H1 (cell line): ENCODE results near the gene GPX4. TPM values are rescaled to one million over a fixed set of nuclear protein-coding genes. Genes with fewer than 3 reads are reported as not detected.

Experiments
- CTCF ChIA-PET: fragments of 300-600 bp; sonication (Branson Sonifier 250); formaldehyde crosslinking; loops from one replicate; lab custom pipeline; 2021; ENCODE audit not compliant: partially characterized antibody; lab: Charles Lee
- POLR2A ChIA-PET: fragments of 300-600 bp; sonication (Branson Sonifier 250); formaldehyde crosslinking; loops from one replicate; lab custom pipeline; 2021; ENCODE audit warnings: inconsistent platforms; ENCODE audit not compliant: partially characterized antibody; lab: Charles Lee
- DNase-seq, 2 experiments: peaks; one replicate each; pipeline versions ENCODE4 v3.0.0 to v3.0.0-alpha.2; 2010 to 2022; ENCODE audit warnings: low spot score in 2 of 2, low read depth in 1 of 2, mixed read lengths in 1 of 2
- FAIRE-seq: peaks from 2 replicates; lab custom pipeline; 2011; peaks lifted over from hg19 to GRCh38; lab: Jason Lieb, UNC
- H2AFZ ChIP-seq: 2 replicates; pipeline ENCODE4 v1.8.1; 2012; ENCODE audit warnings: low read length, inconsistent platforms
- H2AK5ac ChIP-seq: 2 replicates; pipeline ENCODE4 v1.6.1; 2013; ENCODE audit warnings: low read depth, low read length
- H2BK120ac ChIP-seq: replicated peaks from 2 replicates; pipeline ENCODE3; 2013; ENCODE audit warnings: low read depth, low read length, inconsistent platforms
- H2BK12ac ChIP-seq: 2 replicates; pipeline ENCODE4 v1.6.1; 2013; ENCODE audit warnings: low read depth, low read length
- H2BK15ac ChIP-seq: 2 replicates; pipeline ENCODE4 v1.6.1; 2013; ENCODE audit warnings: low read length
- H2BK20ac ChIP-seq: 2 replicates; pipeline ENCODE4 v1.6.1; 2013; ENCODE audit warnings: low read length
- H2BK5ac ChIP-seq: 2 replicates; pipeline ENCODE4 v1.6.1; 2013; ENCODE audit warnings: low read depth, low read length
- H3K14ac ChIP-seq: 2 replicates; pipeline ENCODE4 v1.6.1; 2013; ENCODE audit warnings: inconsistent platforms; ENCODE audit not compliant: insufficient read length
- H3K18ac ChIP-seq: 2 replicates; pipeline ENCODE4 v1.6.1; 2013; ENCODE audit warnings: low read length; ENCODE audit errors: extremely low read depth
- H3K23ac ChIP-seq: 2 replicates; pipeline ENCODE4 v1.6.1; 2013; ENCODE audit warnings: inconsistent platforms; ENCODE audit not compliant: insufficient read length
- H3K23me2 ChIP-seq: 2 replicates; pipeline ENCODE4 v1.6.1; 2013; ENCODE audit warnings: low read depth, low read length
- H3K27ac ChIP-seq: 2 replicates; pipeline ENCODE4 v1.6.1; 2011; ENCODE audit warnings: low read depth, low read length, inconsistent platforms
- H3K27me3 ChIP-seq, 4 experiments: replicated peaks in 1 of 4; 1 replicate in 1 of 4; 2 replicates in 3 of 4; pipeline versions ENCODE4 v1.6.1 to v1.8.1; 2011 to 2013; ENCODE audit warnings: low read length in 3 of 4, mild to moderate bottlenecking in 3 of 4, inconsistent platforms in 2 of 4, mixed read lengths in 2 of 4, moderate library complexity in 1 of 4; ENCODE audit not compliant: control insufficient read depth in 3 of 4, insufficient read depth in 3 of 4; ENCODE audit errors: extremely low read depth in 1 of 4
- H3K36me3 ChIP-seq, 4 experiments: 2 replicates each; pipeline versions ENCODE4 v1.6.1 to v1.8.1; 2011 to 2013; ENCODE audit warnings: mild to moderate bottlenecking in 4 of 4, low read length in 3 of 4, moderate library complexity in 2 of 4, control low read depth in 1 of 4, inconsistent platforms in 1 of 4; ENCODE audit not compliant: insufficient read depth in 4 of 4, control insufficient read depth in 2 of 4
- H3K4ac ChIP-seq: replicated peaks from 2 replicates; pipeline ENCODE3; 2013; ENCODE audit warnings: low read length, low read depth, mixed read lengths, inconsistent platforms; ENCODE audit not compliant: insufficient read length
- H3K4me1 ChIP-seq, 4 experiments: replicated peaks in 1 of 4; 1 replicate in 1 of 4; 2 replicates in 3 of 4; pipeline versions ENCODE4 v1.6.1 to v1.8.1; 2011 to 2013; ENCODE audit warnings: low read length in 3 of 4, inconsistent platforms in 2 of 4, mixed read lengths in 1 of 4; ENCODE audit not compliant: insufficient read depth in 4 of 4, control insufficient read depth in 3 of 4
- H3K4me2 ChIP-seq, 2 experiments: 2 replicates each; pipeline versions ENCODE4 v1.6.1 to v1.8.1; 2011 to 2013; ENCODE audit warnings: low read depth in 2 of 2, low read length in 2 of 2, control low read depth in 1 of 2, inconsistent platforms in 1 of 2, mild to moderate bottlenecking in 1 of 2; ENCODE audit not compliant: insufficient read depth in 1 of 2
- H3K4me3 ChIP-seq, 4 experiments: fragments of 200-600, 300-600 bp in 1 of 4; sonication (generic), shearing (Covaris generic), sonication (Bioruptor Twin) in 1 of 4; 2 replicates each; pipeline versions ENCODE4 v1.5.1 to v1.8.1; 2011 to 2016; ENCODE audit warnings: low read length in 4 of 4, low read depth in 3 of 4, control low read depth in 2 of 4, inconsistent platforms in 2 of 4, mild to moderate bottlenecking in 2 of 4, mixed read lengths in 1 of 4, moderate library complexity in 1 of 4; ENCODE audit not compliant: insufficient read depth in 2 of 4; ENCODE audit errors: extremely low read depth in 1 of 4
- H3K56ac ChIP-seq: replicated peaks from 2 replicates; pipeline ENCODE3; 2013; ENCODE audit warnings: low read depth, mild to moderate bottlenecking, mixed read lengths, low read length, inconsistent platforms; ENCODE audit not compliant: insufficient read length
- H3K79me1 ChIP-seq: 2 replicates; pipeline ENCODE4 v1.6.1; 2013; ENCODE audit warnings: low read depth, low read length, control low read depth
- H3K79me2 ChIP-seq, 2 experiments: 2 replicates each; pipeline versions ENCODE4 v1.6.1 to v1.8.1; 2012 to 2013; ENCODE audit warnings: low read length in 2 of 2, mild to moderate bottlenecking in 2 of 2, inconsistent platforms in 1 of 2; ENCODE audit not compliant: insufficient read depth in 2 of 2, control insufficient read depth in 1 of 2
- H3K9ac ChIP-seq, 4 experiments: replicated peaks in 1 of 4; 1 replicate in 1 of 4; 2 replicates in 3 of 4; pipeline versions ENCODE4 v1.6.1 to v1.8.1; 2011 to 2013; ENCODE audit warnings: low read depth in 3 of 4, low read length in 3 of 4, control low read depth in 2 of 4, mild to moderate bottlenecking in 2 of 4, moderate library complexity in 2 of 4, inconsistent platforms in 1 of 4; ENCODE audit errors: extremely low read depth in 1 of 4
- H3K9me3 ChIP-seq, 2 experiments: 2 replicates each; pipeline versions ENCODE4 v1.6.1 to v1.8.1; 2012 to 2013; ENCODE audit warnings: mild to moderate bottlenecking in 2 of 2, moderate library complexity in 2 of 2, control low read depth in 1 of 2, inconsistent platforms in 1 of 2, low read depth in 1 of 2, low read length in 1 of 2, mixed read lengths in 1 of 2; ENCODE audit not compliant: insufficient read depth in 2 of 2
- H4K20me1 ChIP-seq, 2 experiments: replicated peaks in 1 of 2; 2 replicates each; pipeline versions ENCODE3 to v1.8.1; 2011 to 2013; ENCODE audit warnings: inconsistent platforms in 2 of 2, low read length in 2 of 2, mild to moderate bottlenecking in 1 of 2; ENCODE audit not compliant: insufficient read depth in 2 of 2, control insufficient read depth in 1 of 2
- H4K5ac ChIP-seq: 2 replicates; pipeline ENCODE4 v1.6.1; 2013; ENCODE audit warnings: low read length, low read depth, mixed read lengths, inconsistent platforms; ENCODE audit not compliant: insufficient read length
- H4K8ac ChIP-seq: 2 replicates; pipeline ENCODE4 v1.8.0; 2013; ENCODE audit warnings: mild to moderate bottlenecking, moderate library complexity, low read length, inconsistent platforms; ENCODE audit not compliant: insufficient read depth; ENCODE audit errors: extremely low read depth
- H4K91ac ChIP-seq: replicated peaks from 2 replicates; pipeline ENCODE3; 2013; ENCODE audit warnings: low read length, mixed read lengths, inconsistent platforms; ENCODE audit not compliant: insufficient read length
- GABPA ChIP-seq: IDR thresholded peaks from 2 replicates; pipeline ENCODE4 v1.6.1; 2011; ENCODE audit warnings: mild to moderate bottlenecking, low read length, moderate library complexity, borderline replicate concordance; ENCODE audit not compliant: insufficient read depth
- RAD21 ChIP-seq, 2 experiments: IDR thresholded peaks in 1 of 2; conservative IDR thresholded peaks in 1 of 2; 2 replicates each; pipeline ENCODE4 v1.6.1; 2011; ENCODE audit warnings: low read depth in 2 of 2, low read length in 2 of 2, improper control_type of control experiment in 1 of 2, inconsistent platforms in 1 of 2, mild to moderate bottlenecking in 1 of 2, moderate library complexity in 1 of 2
- RFX5 ChIP-seq: IDR thresholded peaks from 2 replicates; pipeline ENCODE4 v1.6.1; 2011; ENCODE audit warnings: low read depth, low read length, improper control_type of control experiment, borderline replicate concordance
- RNF2 ChIP-seq: fragments of 200-900, 300-1000 bp; sonication (generic); IDR thresholded peaks from 2 replicates; pipeline ENCODE4 v1.7.1; 2016; ENCODE audit warnings: borderline replicate concordance, low read depth, mild to moderate bottlenecking, antibody characterized with exemption, low read length; ENCODE audit not compliant: poor library complexity, severe bottlenecking; ENCODE audit errors: missing control alignments
- SIRT6 ChIP-seq: IDR thresholded peaks from one replicate; pipeline ENCODE4 v1.7.1; 2012; ENCODE audit warnings: low read length, inconsistent platforms
- TBP ChIP-seq: IDR thresholded peaks from 2 replicates; pipeline ENCODE4 v1.6.1; 2011; ENCODE audit warnings: low read depth, low read length, improper control_type of control experiment
- WGBS, 2 experiments: shearing (Covaris generic) in 1 of 2; methylation state at CpG; one replicate each; pipeline versions ENCODE4 v1.1.6 to v1.1.7; 2013 to 2015; ENCODE audit warnings: low lambda C conversion rate in 2 of 2, mixed read lengths in 2 of 2, inconsistent platforms in 1 of 2, low coverage in 1 of 2, missing lambda C conversion rate in 1 of 2; ENCODE audit not compliant: insufficient replicate concordance in 2 of 2, insufficient coverage in 1 of 2, insufficient read length in 1 of 2; ENCODE audit errors: extremely low coverage in 1 of 2, missing lambda C conversion rate in 1 of 2; 5-methylcytosine and 5-hydroxymethylcytosine counted together
- polyA plus RNA-seq, 7 experiments: library from polyadenylated mRNA; depleted of rRNA in 3 of 7; stranded (reverse) in 5 of 7; unstranded in 2 of 7; fragments of >200 nt in 5 of 7; fragments of 200-250 nt in 2 of 7; gene quantifications; 1 replicate in 5 of 7; 2 replicates in 1 of 7; 4 replicates in 1 of 7; pipeline versions ENCODE4 v1.2.1 to v1.2.3, GENCODE V29; 2011 to 2013; ENCODE audit warnings: missing spikeins in 2 of 7, mixed read lengths in 2 of 7
- total RNA-seq: library from RNA; stranded (reverse); fragmentation: NEBNext Ultra II Directional; extraction: Animal tissue kit (Norgen Biotek cat#: 25700); gene quantifications from 2 replicates; pipeline ENCODE4 v1.2.1, GENCODE V29; 2021
- TF ChIP-seq, protein P1 (sequence below), 3 experiments: IDR thresholded peaks; 1 replicate in 2 of 3; 2 replicates in 1 of 3; pipeline versions ENCODE4 v1.5.1 to v1.6.1; 2011; ENCODE audit warnings: low read length in 3 of 3, mild to moderate bottlenecking in 3 of 3, inconsistent platforms in 2 of 3, low read depth in 1 of 3, moderate library complexity in 1 of 3; ENCODE audit not compliant: insufficient read depth in 1 of 3; ENCODE audit errors: control extremely low read depth in 1 of 3

The GPX4 gene
- total and polyA plus RNA-seq, 2 of the 8 experiments (the other 6 are each of a cell fraction or from before 2014, with no cell fraction given) = 342 to 693 TPM

DNA sequence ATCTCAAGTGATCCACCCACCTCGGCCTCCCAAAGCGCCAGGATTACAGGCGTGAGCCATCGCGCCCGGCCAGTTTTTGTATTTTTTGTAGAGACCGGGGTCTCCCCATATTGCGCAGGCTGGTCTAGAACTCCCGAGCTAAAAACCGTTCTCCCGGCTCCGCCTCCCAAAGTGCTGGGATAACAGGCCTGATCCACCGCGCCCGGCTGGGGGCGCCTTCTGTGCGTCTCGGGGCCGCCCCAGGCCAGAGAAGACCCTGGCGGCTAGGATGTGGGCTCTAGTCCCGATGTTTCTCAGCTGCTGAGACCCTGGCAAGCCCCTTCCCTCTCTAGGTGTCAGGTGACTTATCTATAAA lies 33.2 kb upstream of the GPX4 start:
- ChIA-PET CTCF (interaction anchor here (0.8 to 3.7 kb wide), 13 partner anchors 10 to 174 kb away, joined by 3 to 24 read pairs (median 5); partner anchors contain the start of gene ABCA7), POLR2A (interaction anchor here (0.6 to 7.1 kb wide), 20 partner anchors 10 to 521 kb away, joined by 3 to 52 read pairs (median 4); partner anchors contain the start of genes ABCA7, CIRBP, CNN2 and GPX4)
- Histone ChIP-seq H3K4me3 (peak overlapping the region; percentile 43 to 69 (median 49); a peak in 6 of 8 replicates), H2BK20ac (0 out of 2 replicates have a peak overlapping the region, but pooled peaks have one; percentile 61), H3K27ac (no peak overlapping the region), H3K27me3 (peaks cover 0 to 24% (median 15%) of the 10 kb centered on the region in 4 experiments; a peak in 5 of 7 replicates), H3K79me2 (no peaks in the 10 kb centered on the region), H4K20me1 (peaks cover 1 to 10% of the 10 kb centered on the region in 2 experiments), H3K4me1 (peaks cover 0 to 20% (median 10%) of the 10 kb centered on the region in 4 experiments; a peak in 6 of 7 replicates), H2BK15ac (no peak overlapping the region; the same call in 1 of the 2 replicates)
- WGBS, 2 experiments = 8% methylated on average over 13 of the region's 21 CpGs; no CpG with 5 or more reads in 1 of the 2 experiments
- TF ChIP-seq SIRT6 (no peak), RNF2 (no peak), TBP (peak; percentile 42; the same call in 1 of the 2 replicates), RAD21 (IDR thresholded peaks at IDR 0.05 in 1 of 2, conservative IDR thresholded peaks at IDR 0.05 in 1 of 2; ENCODE audit: low read depth in 2 of 2, low read length in 2 of 2) (peak; percentile 7 to 54; a peak in 2 of 4 replicates), RFX5 (no peak), GABPA (no peak; the same call in 1 of the 2 replicates)
- TF ChIP-seq, protein P1, sequence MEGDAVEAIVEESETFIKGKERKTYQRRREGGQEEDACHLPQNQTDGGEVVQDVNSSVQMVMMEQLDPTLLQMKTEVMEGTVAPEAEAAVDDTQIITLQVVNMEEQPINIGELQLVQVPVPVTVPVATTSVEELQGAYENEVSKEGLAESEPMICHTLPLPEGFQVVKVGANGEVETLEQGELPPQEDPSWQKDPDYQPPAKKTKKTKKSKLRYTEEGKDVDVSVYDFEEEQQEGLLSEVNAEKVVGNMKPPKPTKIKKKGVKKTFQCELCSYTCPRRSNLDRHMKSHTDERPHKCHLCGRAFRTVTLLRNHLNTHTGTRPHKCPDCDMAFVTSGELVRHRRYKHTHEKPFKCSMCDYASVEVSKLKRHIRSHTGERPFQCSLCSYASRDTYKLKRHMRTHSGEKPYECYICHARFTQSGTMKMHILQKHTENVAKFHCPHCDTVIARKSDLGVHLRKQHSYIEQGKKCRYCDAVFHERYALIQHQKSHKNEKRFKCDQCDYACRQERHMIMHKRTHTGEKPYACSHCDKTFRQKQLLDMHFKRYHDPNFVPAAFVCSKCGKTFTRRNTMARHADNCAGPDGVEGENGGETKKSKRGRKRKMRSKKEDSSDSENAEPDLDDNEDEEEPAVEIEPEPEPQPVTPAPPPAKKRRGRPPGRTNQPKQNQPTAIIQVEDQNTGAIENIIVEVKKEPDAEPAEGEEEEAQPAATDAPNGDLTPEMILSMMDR (IDR thresholded peaks at IDR 0.05; ENCODE audit: control extremely low read depth in 1 of 3, insufficient read depth in 1 of 3, low read depth in 1 of 3, low read length in 3 of 3) = peak; percentile 37 to 41 (median 38); a peak in 3 of 4 replicates
- TF ChIP-seq, all 59 proteins: peak for 3
- no peak overlapping the region for H2BK5ac ChIP-seq
- no peak overlapping the region for H3K14ac ChIP-seq
- H2AFZ ChIP-seq = no peak overlapping the region; the same call in 1 of the 2 replicates
- peaks cover 10% of the 10 kb centered on the region; the same call in 1 of the 2 replicates for H3K23me2 ChIP-seq
- peak overlapping the region; percentile 81 for H4K91ac ChIP-seq
- DNase-seq (peak in 1 of 2 experiments; percentile 81), FAIRE-seq (no peak)
- peak overlapping the region; percentile 36 for H4K5ac ChIP-seq
- H3K4me2 ChIP-seq = peak overlapping the region; percentile 64 to 79
- H2AK5ac ChIP-seq = no peak overlapping the region
- H3K4ac ChIP-seq = no peak overlapping the region
- H3K36me3 ChIP-seq = peaks cover 0 to 17% (median 0%) of the 10 kb centered on the region in 4 experiments; a peak in 1 of 8 replicates
- no peak overlapping the region for H3K23ac ChIP-seq
- no peak overlapping the region for H2BK120ac ChIP-seq
- H3K56ac ChIP-seq = peak overlapping the region; percentile 64
- peak overlapping the region; percentile 97 for H4K8ac ChIP-seq
- peak overlapping the region; percentile 88 for H3K18ac ChIP-seq
- H3K9me3 ChIP-seq = no peaks in the 10 kb centered on the region
- peak overlapping the region in 2 of 4 experiments; percentile 51 to 68; a peak in 3 of 7 replicates for H3K9ac ChIP-seq
- no peak overlapping the region for H2BK12ac ChIP-seq
- H3K79me1 ChIP-seq = peaks cover 5% of the 10 kb centered on the region
